ENCODE measurements around the gene TOM1L2.
"Not testable (repeated sequence)": the region's sequence is repeated elsewhere in the genome, so short reads cannot be mapped to it uniquely, and the experiment has no call there.

GRCh38 chr17:17912336-17912735 lies 59.9 kb downstream of the TOM1L2 start:
- not testable (repeated sequence) for TF ChIP-seq CTCF, POLR2A (IDR thresholded peaks at IDR 0.05)

Data from adrenal gland (tissue), 5 donors.